Tibial nerve (tissue), 4 donors: ENCODE results near the gene ANXA8L1. TPM values are rescaled to one million over a fixed set of nuclear protein-coding genes. Genes with fewer than 3 reads are reported as not detected.
"Not testable (repeated sequence)": the region's sequence is repeated elsewhere in the genome, so short reads cannot be mapped to it uniquely, and the experiment has no call there.

ENCODE experiments used
- DNase-seq, 2 donors: peaks; one replicate each; pipeline ENCODE4 v3.0.0-alpha.2; 2019; ENCODE audit warnings: low spot score in 2 of 2
- H3K27ac ChIP-seq, 4 donors: fragments of 200-600 bp; sonication (generic) in 3 of 4; one replicate each; pipeline ENCODE4 v1.5.1; 2017 to 2019; ENCODE audit warnings: mild to moderate bottlenecking in 1 of 4
- H3K27me3 ChIP-seq, 2 donors: fragments of 200-600 bp; sonication (generic) in 1 of 2; one replicate each; pipeline versions ENCODE4 v1.5.1 to v1.6.0; 2017 to 2019
- H3K36me3 ChIP-seq, 3 donors: fragments of 200-600 bp; sonication (generic); one replicate each; pipeline ENCODE4 v1.5.1; 2018 to 2019
- H3K4me1 ChIP-seq, 4 donors: fragments of 200-600 bp; sonication (generic) in 3 of 4; one replicate each; pipeline ENCODE4 v1.5.1; 2017 to 2019
- H3K4me3 ChIP-seq, 4 donors: fragments of 200-600 bp; sonication (generic) in 3 of 4; one replicate each; pipeline ENCODE4 v1.5.1; 2017 to 2019; ENCODE audit warnings: mild to moderate bottlenecking in 1 of 4, moderate library complexity in 1 of 4
- H3K9me3 ChIP-seq, 4 donors: fragments of 200-600 bp; sonication (generic) in 3 of 4; one replicate each; pipeline ENCODE4 v1.5.1; 2017 to 2019
- WGBS, 2 donors: methylation state at CpG; one replicate each; pipeline ENCODE4 v1.1.5; 2018; 5-methylcytosine and 5-hydroxymethylcytosine counted together
- total RNA-seq, 4 donors: library from RNA; depleted of rRNA; stranded (reverse); fragments of >200 nt; gene quantifications; one replicate each; pipeline ENCODE4 v1.1.0, GENCODE V29; 2016

The ANXA8L1 gene
- total RNA-seq, 4 donors from 2014 or later, result 7.3 to 9.0 (median 8.6) TPM; not detected in 1

- H3K4me1 ChIP-seq, DNase-seq, H3K27me3 ChIP-seq, H3K36me3 ChIP-seq, H3K27ac ChIP-seq, H3K4me3 ChIP-seq, H3K9me3 ChIP-seq: not testable (repeated sequence)
- no CpG with 5 or more reads among the region's 4 CpGs for WGBS, 2 donors
Measured at GRCh38 chr10:46440942-46441341, 65.4 kb downstream of the ANXA8L1 start.

Other genes with a start within 250 kb of the ANXA8L1 start
- not detected for gene ANTXRL, start 88.8 kb upstream of the ANXA8L1 start, total RNA-seq
- gene NPY4R, start 90.2 kb downstream of the ANXA8L1 start, total RNA-seq, result under 1 TPM in 1 of 4 donors, not detected in 3; 0.63 TPM
- 1 to 10 TPM in 3 of 4 donors, under 1 TPM in 1; 0.98 to 2.8 (median 2.3) TPM for gene GPRIN2, start 180.9 kb downstream of the ANXA8L1 start, total RNA-seq
- gene SYT15, start 203.4 kb downstream of the ANXA8L1 start, total RNA-seq, result 10 to 100 TPM in 1 of 4 donors, 1 to 10 TPM in 3; 4.2 to 11.0 (median 6.9) TPM